GM12891 (cell line): ENCODE data around the gene FAM229A.
A peak's percentile ranks its signal among the peaks of the same experiment; 100 is the strongest.
"Not testable (repeated sequence)": the region's sequence is repeated elsewhere in the genome, so short reads cannot be mapped to it uniquely, and the experiment has no call there.

Experiments
- DNase-seq: peaks from one replicate; pipeline ENCODE4 v3.0.0; 2011; ENCODE audit warnings: low spot score; ENCODE audit not compliant: insufficient read length
- FAIRE-seq: peaks from 2 replicates; lab custom pipeline; 2011; peaks lifted over from hg19 to GRCh38; lab: Jason Lieb, UNC
- PAX5 ChIP-seq: IDR thresholded peaks from 2 replicates; pipeline ENCODE4 v1.6.1; 2011; ENCODE audit warnings: low read length, moderate library complexity, mild to moderate bottlenecking; ENCODE audit not compliant: insufficient read depth, severe bottlenecking
- POLR2A ChIP-seq: IDR thresholded peaks from 2 replicates; pipeline ENCODE4 v1.6.1; 2011; ENCODE audit warnings: low read depth, low read length, control low read depth
- POLR2AphosphoS5 ChIP-seq: IDR thresholded peaks from 2 replicates; pipeline ENCODE4 v1.6.1; 2011; ENCODE audit warnings: low read depth, low read length, control low read depth
- POU2F2 ChIP-seq: IDR thresholded peaks from 2 replicates; pipeline ENCODE4 v1.6.1; 2011; ENCODE audit warnings: low read depth, mild to moderate bottlenecking, control low read depth, low read length, moderate library complexity
- SPI1 ChIP-seq: IDR thresholded peaks from 2 replicates; pipeline ENCODE4 v1.6.1; 2011; ENCODE audit warnings: low read depth, low read length, control low read depth
- TAF1 ChIP-seq: IDR thresholded peaks from 2 replicates; pipeline ENCODE4 v1.6.1; 2011; ENCODE audit warnings: low read depth, low read length, control low read depth

Gene FAM229A

DNA sequence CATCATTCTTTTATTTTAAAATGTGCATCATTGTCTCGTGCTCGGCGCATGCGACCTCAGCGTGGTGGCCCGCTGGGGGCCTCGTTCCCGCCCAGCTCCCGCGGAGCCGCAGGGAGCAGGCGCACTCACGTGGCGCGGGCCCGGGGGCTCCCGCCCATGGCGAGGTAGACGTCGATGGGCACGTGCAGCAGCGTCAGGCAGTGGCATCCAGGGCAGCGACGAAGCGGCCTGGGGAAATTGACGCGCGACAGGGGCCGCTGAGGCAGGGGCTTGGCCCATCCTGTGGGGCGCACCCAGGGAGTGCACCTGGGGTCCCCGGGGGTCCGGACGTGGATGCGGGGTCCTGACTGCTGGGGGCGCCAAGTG is 994 bp downstream of the FAM229A start:
- TF ChIP-seq POLR2AphosphoS5: no peak
- no peak for TF ChIP-seq SPI1
- no peak for TF ChIP-seq POU2F2
- TF ChIP-seq TAF1: no peak
- no peak for TF ChIP-seq PAX5
- no peak for TF ChIP-seq POLR2A
- FAIRE-seq (no peak), DNase-seq (no peak)

DNA sequence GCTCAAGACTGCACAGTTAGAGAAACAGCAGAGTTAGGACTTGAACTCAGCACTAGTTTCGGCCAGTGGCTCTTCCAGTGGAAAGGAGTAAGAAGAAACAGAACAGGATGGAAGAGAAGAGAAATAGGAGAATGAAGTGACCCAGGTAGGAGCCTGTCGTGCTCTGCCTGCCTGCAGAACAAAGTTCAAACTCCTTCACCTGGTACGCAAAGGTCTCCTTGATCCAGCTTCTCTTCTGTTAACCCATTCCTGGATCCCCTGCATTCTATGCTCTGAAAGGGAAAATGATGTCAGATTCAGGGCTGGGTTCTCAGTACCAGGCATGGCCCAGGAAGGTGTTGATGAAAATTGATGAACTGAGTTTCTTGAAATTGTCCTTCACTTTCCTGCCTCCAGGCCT is 3.9 kb downstream of the FAM229A start:
- TF ChIP-seq TAF1: no peak
- TF ChIP-seq POLR2A: no peak
- TF ChIP-seq SPI1: no peak
- no peak for TF ChIP-seq PAX5
- no peak for TF ChIP-seq POU2F2
- TF ChIP-seq POLR2AphosphoS5: no peak
- DNase-seq (no peak), FAIRE-seq (no peak)

DNA sequence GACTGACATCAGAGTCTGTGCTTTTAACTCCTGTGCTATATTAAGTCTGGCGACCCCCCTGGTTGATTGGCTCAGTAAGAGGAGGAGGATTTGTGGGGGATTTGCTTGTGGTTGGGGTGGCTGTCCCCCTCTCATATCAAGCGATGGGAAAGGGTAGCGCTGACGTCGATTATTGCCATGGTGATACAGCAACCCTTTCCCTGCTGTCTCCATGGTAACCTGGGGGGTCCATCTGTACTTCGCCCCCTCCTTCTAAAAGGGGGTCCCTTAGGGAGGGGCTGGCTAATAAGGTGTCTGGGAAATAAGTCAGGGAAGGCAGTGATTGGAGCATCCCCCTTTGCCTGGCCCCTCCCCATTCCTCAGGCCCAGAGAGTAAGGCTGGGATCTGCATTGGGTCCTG is 4.7 kb downstream of the FAM229A start:
- TF ChIP-seq SPI1: no peak
- TF ChIP-seq POLR2A: no peak
- TF ChIP-seq TAF1: no peak
- FAIRE-seq (no peak), DNase-seq (no peak)

DNA sequence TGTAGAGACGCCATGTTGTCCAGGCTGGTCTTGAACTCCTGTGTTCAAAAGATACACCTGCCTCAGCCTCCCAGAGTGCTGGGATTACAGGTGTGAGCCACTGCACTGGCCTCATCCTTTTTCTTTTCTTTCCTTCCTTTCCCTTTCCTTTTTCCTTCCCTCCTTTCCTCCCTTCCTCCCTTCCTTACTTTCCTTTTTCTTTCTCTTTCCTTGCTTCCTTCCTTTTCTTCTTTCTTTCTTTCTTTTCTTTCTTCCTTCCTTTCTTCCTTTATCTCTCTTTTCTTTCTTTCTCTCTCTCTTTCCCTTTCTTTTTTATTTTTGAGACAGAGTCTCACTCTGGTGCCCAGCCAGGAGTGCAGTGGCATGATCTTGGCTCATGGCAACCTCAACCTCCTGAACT is 5.8 kb downstream of the FAM229A start:
- FAIRE-seq: no peak
- no peak for DNase-seq

DNA sequence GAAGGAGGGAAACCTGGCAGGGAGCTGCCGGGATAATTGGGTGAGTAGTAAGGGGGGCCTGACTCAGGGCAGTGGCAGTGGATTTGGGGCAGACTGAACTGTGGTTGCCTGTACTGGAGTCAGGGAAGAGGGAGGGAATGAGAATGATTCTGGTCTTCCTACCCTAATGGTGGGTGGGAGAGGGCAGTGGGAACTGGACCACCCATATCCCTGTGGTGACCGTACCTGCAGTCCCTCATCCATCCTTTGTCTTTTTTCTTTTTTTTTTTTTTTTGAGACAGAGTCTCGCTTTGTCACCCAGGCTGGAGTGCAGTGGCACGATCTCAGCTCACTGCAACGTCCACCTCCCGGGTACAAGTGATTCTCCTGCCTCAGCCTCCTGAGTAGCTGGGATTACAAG is 6.5 kb downstream of the FAM229A start:
- not testable (repeated sequence) for FAIRE-seq, DNase-seq

More for the DNA sequence above, 5.8 kb downstream of the FAM229A start:
- TF ChIP-seq PAX5: no peak

DNA sequence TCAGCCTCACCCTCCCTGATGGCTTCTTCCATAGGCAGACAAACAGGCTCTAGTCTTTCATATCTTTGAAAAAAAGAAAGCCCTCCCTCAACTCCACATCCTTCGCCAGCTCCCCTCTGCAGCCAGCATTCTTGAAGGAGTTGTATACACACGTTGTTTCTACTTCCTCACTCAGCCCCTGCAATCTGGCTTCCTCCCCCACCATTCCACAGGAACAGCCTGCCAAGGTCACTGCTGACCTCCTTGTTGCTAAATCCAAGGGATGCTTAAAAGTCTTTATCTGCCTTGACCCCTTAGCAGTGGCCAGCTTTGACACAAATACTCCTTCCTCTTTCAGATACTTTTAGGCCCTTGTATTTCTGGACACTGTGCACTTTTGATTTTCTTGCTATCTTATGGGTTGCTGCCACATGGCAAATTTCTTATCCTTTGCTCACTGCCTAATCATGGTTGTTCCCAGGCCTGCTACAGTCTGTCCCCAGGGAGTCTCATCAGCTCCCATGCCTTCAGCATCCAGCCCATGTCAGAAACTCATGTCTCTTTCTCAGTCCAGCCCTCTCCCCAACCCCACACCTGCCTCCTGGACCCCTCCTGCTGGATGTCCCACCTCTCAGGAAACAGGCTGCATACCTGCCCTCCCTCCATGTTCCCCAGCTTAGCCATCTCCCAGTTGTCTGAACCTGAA is 8.3 kb downstream of the FAM229A start:
- DNase-seq: no peak
- TF ChIP-seq POU2F2 (no peak), PAX5 (no peak), SPI1 (no peak), TAF1 (no peak), POLR2A (no peak), POLR2AphosphoS5 (no peak)
- FAIRE-seq: no peak

DNA sequence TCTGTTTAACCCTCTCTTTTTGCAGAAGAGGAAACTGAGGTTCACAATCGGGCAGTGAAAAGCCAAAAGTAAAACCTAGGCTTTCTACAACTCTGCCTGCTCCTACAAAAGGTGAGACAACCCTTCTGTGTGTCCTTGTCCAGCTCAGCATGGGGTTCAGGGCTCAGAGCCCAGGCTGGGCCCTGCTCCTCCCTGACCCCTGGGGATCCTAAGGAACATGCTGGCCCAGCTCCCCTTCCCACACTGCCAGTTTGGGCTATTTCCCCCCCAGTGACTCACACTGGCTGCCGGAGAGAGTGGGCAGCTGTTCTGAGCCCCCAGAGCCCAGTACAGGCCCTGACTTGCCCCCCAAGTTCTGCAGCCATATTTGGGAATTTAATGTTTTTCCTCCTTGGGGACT is 8.9 kb downstream of the FAM229A start:
- FAIRE-seq: no peak
- TF ChIP-seq PAX5 (no peak), TAF1 (no peak), SPI1 (no peak), POLR2A (no peak), POU2F2 (no peak), POLR2AphosphoS5 (no peak)
- no peak for DNase-seq

DNA sequence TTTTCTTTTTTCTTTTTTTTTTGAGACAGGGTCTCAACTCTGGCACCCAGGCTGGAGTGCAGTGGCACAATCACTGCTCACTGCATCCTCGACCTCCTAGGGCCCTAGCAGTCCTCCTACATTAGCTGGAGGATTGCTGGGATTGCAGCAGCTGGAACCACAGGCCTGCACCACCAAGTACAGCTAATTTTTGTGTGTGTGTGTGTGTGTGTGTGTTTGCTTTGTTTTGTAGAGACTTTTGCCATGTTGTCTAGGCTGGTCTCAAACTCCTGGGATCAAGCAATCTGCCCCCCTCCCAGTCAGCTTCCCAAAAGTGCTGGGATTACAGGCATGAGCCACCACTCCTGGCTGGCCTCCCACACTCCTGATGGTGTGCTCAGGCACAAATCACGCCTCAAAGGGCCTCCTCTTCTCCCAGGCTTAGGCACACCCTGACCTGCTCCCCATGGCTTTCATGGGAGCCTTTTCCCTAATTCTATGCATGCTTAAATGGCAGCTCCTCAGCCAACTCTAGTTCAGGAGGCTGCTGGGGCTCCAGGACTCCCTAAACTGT is 9.4 kb downstream of the FAM229A start:
- no peak for DNase-seq
- FAIRE-seq: no peak
- TF ChIP-seq TAF1 (no peak), POLR2AphosphoS5 (no peak), PAX5 (no peak), POU2F2 (no peak), SPI1 (no peak), POLR2A (no peak)

DNA sequence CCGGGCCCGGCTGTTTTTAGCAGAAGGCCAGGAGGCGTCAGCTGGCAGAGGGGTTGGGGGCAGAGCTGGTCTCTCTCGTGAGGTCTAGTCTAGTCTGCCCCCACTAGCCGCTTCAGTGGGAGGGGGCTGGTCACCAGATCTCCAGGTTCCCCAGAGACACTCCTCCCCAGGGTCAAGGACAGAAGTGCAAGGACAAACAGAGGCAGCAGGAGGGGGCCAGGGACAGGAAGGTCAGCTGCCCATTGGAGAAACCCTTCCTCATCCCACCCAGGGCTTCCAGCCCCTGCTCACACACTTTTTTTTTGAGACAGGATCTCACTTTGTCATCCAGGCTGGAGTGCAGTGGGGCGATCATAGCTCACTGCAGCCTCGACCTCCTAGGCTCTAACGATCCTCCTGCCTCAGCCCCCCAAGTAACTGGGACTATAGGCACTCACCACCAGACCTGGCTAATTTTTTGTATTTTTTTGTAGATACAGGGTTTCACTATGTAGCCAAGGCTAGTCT is 10.0 kb downstream of the FAM229A start:
- DNase-seq (no peak), FAIRE-seq (no peak)
- no peak for TF ChIP-seq TAF1
- no peak for TF ChIP-seq POLR2AphosphoS5
- TF ChIP-seq SPI1: no peak
- no peak for TF ChIP-seq PAX5
- TF ChIP-seq POU2F2: no peak
- TF ChIP-seq POLR2A: no peak

DNA sequence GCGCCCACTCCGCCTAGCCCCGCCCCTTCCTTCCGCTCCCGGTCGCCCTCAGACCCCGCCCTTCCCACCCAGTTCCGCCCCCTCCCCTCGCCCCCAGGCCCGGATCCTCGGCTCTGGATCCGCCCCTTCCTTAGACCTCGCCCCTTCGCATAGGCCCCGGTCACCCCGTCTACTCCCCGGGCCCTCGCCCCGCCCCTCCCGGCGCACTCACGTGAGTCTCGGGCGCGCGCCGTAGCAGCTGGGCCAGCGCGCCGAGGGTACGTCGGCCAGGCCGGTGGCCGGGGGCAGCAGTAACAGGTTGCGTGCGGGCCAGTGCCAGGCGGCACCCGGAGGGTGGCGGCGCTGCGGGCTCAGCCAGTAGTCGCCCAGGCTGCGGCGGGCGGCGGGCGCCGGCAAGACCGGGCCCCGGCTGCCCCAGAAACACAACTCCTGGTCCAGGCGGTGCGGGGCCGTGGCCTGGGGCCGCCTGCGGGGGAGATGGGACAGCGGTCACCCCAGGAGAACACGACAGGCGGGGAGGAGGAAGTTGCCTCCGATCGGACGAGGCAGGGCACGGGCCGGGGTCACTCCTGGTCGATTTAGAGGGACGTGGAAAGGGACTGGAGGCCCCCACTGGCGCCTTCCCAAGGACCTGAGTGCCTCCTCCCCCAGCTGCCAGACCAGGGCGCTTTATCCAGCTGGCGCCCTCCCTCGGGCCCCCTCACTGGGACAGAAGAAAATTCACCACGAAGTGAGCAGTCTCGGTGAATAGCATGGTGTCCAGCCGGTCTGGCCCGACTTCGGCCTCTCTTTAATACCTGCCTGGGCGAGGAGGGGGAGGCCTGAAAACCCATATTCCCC is 10.7 kb downstream of the FAM229A start:
- no peak for TF ChIP-seq POLR2A
- 0 out of 2 replicates have a peak, but pooled peaks have one; percentile 20 for TF ChIP-seq SPI1
- peak; percentile 97 for FAIRE-seq
- peak; percentile 97 for DNase-seq
